ENCODE results near the gene DMD. TPM values are rescaled to one million over a fixed set of nuclear protein-coding genes. Genes with fewer than 3 reads are reported as not detected.

The DMD gene
- total and polyA plus RNA-seq, 2 donors from 2014 or later = 4.2 to 17.9 TPM

GRCh38 chrX:31523884-31524536 is 1687.3 kb downstream of the DMD start:
- H3K36me3 ChIP-seq (ENCODE audit: control insufficient read depth in 2 of 3, insufficient read depth in 3 of 3, low read length in 3 of 3) = no peaks in the 10 kb centered on the region
- intact Hi-C loops (cut with DNase I) = no loop called here

GRCh38 chrX:31522760-31523159 is 1688.6 kb downstream of the DMD start:
- no peaks in the 10 kb centered on the region for H3K36me3 ChIP-seq (ENCODE audit: control insufficient read depth in 2 of 3, insufficient read depth in 3 of 3, low read length in 3 of 3)
- no peaks in the 10 kb centered on the region for H3K9me3 ChIP-seq (ENCODE audit: control insufficient read depth in 2 of 3, insufficient read depth in 1 of 3, low read length in 3 of 3)
- no peak overlapping the region for H3K27ac ChIP-seq (ENCODE audit: low read depth in 2 of 2, low read length in 2 of 2)
- FAIRE-seq (no peak), DNase-seq (no peak)
- H3K4me1 ChIP-seq (ENCODE audit: control insufficient read depth in 2 of 3, insufficient read depth in 2 of 3, low read depth in 1 of 3, low read length in 3 of 3) = no peaks in the 10 kb centered on the region
- no peaks in the 10 kb centered on the region for H3K27me3 ChIP-seq (ENCODE audit: control insufficient read depth, insufficient read depth, low read length)
- H3K9ac ChIP-seq (ENCODE audit: low read length in 3 of 3) = no peak overlapping the region
- no peak for TF ChIP-seq CTCF (IDR thresholded peaks at IDR 0.05; ENCODE audit: borderline replicate concordance, extremely low read depth, insufficient read depth)
- intact Hi-C loops (cut with DNase I) = no loop called here
- no peak overlapping the region for H3K4me3 ChIP-seq (ENCODE audit: low read length in 3 of 3)

More at GRCh38 chrX:31523884-31524536, 1687.3 kb downstream of the DMD start:
- Histone ChIP-seq H3K9me3 (ENCODE audit: control insufficient read depth in 2 of 3, insufficient read depth in 1 of 3, low read length in 3 of 3) (no peaks in the 10 kb centered on the region), H3K27ac (ENCODE audit: low read depth in 2 of 2, low read length in 2 of 2) (no peak overlapping the region), H3K9ac (ENCODE audit: low read length in 3 of 3) (no peak overlapping the region), H3K4me1 (ENCODE audit: control insufficient read depth in 2 of 3, insufficient read depth in 2 of 3, low read depth in 1 of 3, low read length in 3 of 3) (no peaks in the 10 kb centered on the region), H3K4me3 (ENCODE audit: low read length in 3 of 3) (no peak overlapping the region), H3K27me3 (ENCODE audit: control insufficient read depth, insufficient read depth, low read length) (no peaks in the 10 kb centered on the region)
- FAIRE-seq (no peak), DNase-seq (no peak)
- TF ChIP-seq CTCF (IDR thresholded peaks at IDR 0.05; ENCODE audit: borderline replicate concordance, extremely low read depth, insufficient read depth) = no peak

- Histone ChIP-seq H3K27ac (ENCODE audit: low read depth in 2 of 2, low read length in 2 of 2) (no peak overlapping the region), H3K9me3 (ENCODE audit: control insufficient read depth in 2 of 3, insufficient read depth in 1 of 3, low read length in 3 of 3) (no peaks in the 10 kb centered on the region), H3K4me1 (ENCODE audit: control insufficient read depth in 2 of 3, insufficient read depth in 2 of 3, low read depth in 1 of 3, low read length in 3 of 3) (no peaks in the 10 kb centered on the region), H3K9ac (ENCODE audit: low read length in 3 of 3) (no peak overlapping the region), H3K4me3 (ENCODE audit: low read length in 3 of 3) (no peak overlapping the region), H3K36me3 (ENCODE audit: control insufficient read depth in 2 of 3, insufficient read depth in 3 of 3, low read length in 3 of 3) (no peaks in the 10 kb centered on the region), H3K27me3 (ENCODE audit: control insufficient read depth, insufficient read depth, low read length) (no peaks in the 10 kb centered on the region)
- intact Hi-C loops (cut with DNase I) = no loop called here
- no peak for FAIRE-seq
- TF ChIP-seq CTCF (IDR thresholded peaks at IDR 0.05; ENCODE audit: borderline replicate concordance, extremely low read depth, insufficient read depth) = no peak
- no peak for DNase-seq
These were observed 1689.4 kb downstream of the DMD start for GRCh38 chrX:31521941-31522340.

GRCh38 chrX:31516527-31516926 is 1694.8 kb downstream of the DMD start:
- H3K27me3 ChIP-seq (ENCODE audit: control insufficient read depth, insufficient read depth, low read length) = no peaks in the 10 kb centered on the region
- DNase-seq (no peak), FAIRE-seq (no peak)
- no peak for TF ChIP-seq CTCF (IDR thresholded peaks at IDR 0.05; ENCODE audit: borderline replicate concordance, extremely low read depth, insufficient read depth)
- H3K9ac ChIP-seq (ENCODE audit: low read length in 3 of 3) = no peak overlapping the region
- no peak overlapping the region for H3K27ac ChIP-seq (ENCODE audit: low read depth in 2 of 2, low read length in 2 of 2)
- no peaks in the 10 kb centered on the region for H3K9me3 ChIP-seq (ENCODE audit: control insufficient read depth in 2 of 3, insufficient read depth in 1 of 3, low read length in 3 of 3)
- no peaks in the 10 kb centered on the region for H3K36me3 ChIP-seq (ENCODE audit: control insufficient read depth in 2 of 3, insufficient read depth in 3 of 3, low read length in 3 of 3)
- intact Hi-C loops (cut with DNase I) = no loop called here
- H3K4me1 ChIP-seq (ENCODE audit: control insufficient read depth in 2 of 3, insufficient read depth in 2 of 3, low read depth in 1 of 3, low read length in 3 of 3) = no peaks in the 10 kb centered on the region
- no peak overlapping the region for H3K4me3 ChIP-seq (ENCODE audit: low read length in 3 of 3)

Data from kidney (tissue), 14 donors.